GM12874 (cell line): ENCODE measurements around the gene NTM.

ENCODE experiments used
- TF ChIP-seq, protein P1 (sequence below): IDR thresholded peaks from 2 replicates; pipeline ENCODE4 v1.5.1; 2011; ENCODE audit warnings: low read depth, mild to moderate bottlenecking, control low read depth, low read length, moderate library complexity; ENCODE audit not compliant: insufficient read depth

Gene NTM

DNA sequence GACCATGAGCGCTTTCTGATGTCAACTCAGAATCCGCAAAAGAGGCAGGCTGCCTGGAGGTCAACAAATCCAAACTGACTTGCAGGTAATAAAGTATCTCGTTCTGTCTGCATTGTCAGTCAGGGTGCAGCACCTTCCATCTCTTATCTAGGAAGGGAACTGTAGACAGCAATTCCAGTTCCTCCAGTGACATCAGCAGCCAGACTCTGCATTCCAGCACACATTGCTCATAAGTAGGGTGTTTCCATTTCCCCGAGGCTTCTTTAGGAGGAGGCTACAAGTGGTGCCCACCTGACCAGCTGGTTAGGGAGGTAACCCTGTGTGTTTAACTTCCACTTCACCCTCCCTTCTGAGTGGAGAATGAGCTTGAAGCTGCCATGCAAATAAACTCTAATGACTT, 53.3 kb downstream of the NTM start:
- TF ChIP-seq, protein P1, sequence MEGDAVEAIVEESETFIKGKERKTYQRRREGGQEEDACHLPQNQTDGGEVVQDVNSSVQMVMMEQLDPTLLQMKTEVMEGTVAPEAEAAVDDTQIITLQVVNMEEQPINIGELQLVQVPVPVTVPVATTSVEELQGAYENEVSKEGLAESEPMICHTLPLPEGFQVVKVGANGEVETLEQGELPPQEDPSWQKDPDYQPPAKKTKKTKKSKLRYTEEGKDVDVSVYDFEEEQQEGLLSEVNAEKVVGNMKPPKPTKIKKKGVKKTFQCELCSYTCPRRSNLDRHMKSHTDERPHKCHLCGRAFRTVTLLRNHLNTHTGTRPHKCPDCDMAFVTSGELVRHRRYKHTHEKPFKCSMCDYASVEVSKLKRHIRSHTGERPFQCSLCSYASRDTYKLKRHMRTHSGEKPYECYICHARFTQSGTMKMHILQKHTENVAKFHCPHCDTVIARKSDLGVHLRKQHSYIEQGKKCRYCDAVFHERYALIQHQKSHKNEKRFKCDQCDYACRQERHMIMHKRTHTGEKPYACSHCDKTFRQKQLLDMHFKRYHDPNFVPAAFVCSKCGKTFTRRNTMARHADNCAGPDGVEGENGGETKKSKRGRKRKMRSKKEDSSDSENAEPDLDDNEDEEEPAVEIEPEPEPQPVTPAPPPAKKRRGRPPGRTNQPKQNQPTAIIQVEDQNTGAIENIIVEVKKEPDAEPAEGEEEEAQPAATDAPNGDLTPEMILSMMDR: no peak

DNA sequence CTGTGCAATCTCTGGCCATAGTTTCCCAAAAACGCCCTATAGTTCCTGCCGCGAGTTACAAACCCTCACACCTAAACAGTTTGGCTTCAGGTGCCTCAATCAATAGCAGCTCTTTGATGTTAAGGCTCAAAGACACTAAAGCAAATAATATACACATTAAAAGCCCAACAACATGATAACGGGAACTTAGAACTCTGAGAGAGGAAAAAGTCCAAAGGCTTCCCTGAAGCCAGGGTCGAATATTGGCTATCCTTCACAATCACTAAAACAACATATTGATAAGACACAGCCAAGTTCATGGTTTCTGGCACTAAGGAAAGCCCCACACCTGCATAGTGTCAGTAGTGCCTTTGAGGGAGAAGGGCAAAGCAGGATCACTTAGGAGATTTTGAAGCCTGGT, 54.9 kb downstream of the NTM start:
- TF ChIP-seq, protein P1: no peak

DNA sequence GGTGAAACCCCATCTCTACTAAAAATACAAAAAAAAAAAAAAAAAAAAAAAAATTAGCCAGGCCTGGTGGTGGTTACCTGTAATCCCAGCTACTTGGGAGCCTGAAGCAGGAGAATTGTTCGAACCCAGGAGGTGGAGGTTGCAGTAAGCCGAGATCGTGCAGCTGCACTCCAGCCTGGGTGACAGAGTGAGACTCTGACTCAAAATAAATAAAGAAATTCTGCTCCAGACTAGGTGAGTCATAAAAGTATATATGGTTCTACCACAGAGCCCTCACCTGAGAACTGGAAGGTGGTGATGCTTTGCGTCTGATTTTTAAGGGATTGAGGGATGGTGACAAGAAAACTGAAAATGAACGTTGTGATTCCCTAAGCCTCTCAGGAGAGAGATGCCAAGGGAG, 58.4 kb downstream of the NTM start:
- TF ChIP-seq, protein P1: no peak

DNA sequence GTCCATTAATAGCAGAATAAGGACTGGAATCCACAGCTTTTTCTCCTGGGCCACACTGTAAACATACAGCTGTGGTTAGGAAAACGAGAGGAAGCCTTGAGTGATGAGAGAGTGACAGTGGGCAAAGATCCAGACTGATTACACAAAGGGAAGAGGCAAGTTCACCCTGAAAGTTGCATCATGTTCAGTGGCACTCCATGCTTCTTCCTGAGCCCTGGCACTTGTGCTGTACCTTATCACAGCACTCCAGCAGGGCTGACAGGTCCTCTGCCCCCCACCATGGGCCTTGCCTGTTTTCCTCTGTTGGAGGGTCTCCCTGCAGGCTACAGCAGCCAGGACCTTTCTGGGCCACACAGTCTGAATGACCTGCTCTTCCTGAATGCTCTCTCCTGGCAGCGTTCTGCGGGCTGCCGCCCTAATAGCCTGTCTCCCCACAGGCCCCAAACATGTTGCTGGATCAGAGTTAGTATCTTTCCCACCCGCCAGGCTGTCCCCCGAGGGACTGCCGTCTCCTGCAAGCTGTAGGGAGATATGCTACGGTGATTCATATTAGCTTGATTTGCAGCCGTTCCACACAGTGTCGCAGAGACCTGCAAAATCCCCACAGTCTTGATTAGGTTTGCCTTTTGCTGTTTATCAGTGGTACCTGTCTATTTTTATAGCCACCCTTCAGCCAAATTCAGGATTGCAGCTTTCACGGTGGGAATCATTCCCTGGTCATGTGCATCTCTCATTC, 60.2 kb downstream of the NTM start:
- TF ChIP-seq, protein P1: no peak

DNA sequence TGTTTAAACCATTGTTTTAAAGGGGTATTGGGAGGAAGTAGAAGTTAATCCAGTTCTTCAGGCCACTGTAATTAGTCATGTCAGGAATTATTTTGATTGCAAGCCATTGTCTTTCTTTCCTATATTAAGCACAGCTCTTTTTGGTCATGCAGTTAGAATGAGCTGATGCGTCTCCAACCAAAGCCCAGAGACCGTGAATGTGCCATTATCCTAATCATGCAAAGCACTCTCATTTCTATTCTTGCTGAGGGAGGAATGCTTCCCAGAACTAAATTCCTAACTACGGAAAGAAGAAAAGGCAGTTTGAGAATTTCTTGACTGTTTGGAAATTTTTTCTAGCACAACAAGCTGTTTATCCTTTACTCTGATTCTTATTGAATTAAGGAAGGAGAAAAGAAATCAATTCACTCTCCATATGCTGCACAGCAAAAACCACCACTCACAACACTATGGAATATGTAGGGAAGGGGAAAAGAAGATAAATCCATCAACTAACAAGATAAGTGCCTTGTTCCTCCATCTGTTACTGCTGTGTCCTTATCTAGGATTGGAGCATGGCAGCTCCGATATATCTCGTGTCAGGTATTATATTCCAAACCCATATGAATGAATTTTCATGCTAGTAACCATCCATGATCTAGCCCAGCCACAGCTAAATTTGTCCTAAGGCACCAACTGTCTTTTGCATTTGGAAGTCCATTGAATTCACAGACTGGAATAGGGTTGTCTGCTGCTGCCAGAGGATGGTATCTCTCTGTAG, 70.8 kb downstream of the NTM start:
- TF ChIP-seq, protein P1: no peak

DNA sequence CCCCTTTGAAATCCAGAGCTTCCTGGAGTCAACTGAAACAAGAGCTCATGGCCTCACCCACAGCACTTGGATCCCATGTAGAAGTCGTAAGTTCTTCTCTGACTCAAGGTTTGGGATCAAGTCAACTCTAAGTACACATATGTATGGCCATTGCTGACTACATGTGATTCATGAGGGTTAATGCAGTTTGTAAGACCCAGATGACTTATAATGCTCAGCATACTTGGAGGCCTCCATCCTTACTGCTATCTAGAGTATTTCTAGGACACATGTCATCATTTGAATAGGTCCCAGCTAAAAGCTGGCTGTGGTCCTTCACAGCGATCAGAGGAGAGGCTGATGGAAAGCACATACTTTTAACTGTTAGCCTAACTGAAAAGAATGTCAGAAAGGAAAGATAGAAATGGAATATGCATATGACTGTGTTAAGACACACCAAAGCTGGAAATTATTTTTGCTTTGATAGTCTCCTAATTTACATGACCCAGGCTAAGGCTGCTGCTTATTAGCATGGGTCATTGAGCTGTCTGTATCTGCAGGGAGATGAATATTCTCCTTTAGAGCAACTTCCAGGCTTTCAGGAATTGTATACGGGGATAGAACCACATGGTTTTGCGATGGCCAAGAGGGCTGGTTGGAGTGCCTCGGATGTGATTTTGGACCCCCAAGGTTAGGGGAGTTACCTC, 76.3 kb downstream of the NTM start:
- TF ChIP-seq, protein P1: no peak

DNA sequence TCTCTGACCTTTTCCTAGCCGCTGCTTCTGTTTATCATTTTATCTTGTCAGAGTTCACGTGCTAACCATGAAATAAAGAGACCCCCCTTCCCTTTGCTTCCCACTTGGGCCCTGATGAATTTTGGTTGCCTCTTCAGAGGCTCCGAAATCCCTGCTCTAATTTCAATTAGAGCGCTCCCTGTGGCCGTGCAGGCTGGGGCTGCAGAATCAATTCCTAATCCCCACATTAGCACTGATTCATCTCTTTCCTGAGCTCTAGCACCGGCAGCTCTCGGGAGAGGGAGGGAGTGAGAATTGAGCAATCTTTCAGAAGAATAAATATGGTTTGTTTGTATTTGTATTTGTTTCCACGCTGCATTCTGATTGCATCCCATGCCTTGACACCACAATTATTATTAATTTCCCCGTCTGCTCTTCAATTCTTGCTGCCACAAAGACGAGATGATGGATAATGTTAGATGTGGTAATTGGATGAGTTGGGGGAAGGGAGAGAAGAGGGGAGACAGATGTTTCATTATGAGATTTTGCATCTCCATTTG, 76.9 kb downstream of the NTM start:
- TF ChIP-seq, protein P1: no peak
